ENCODE results near the gene COMMD3.

Gene COMMD3

DNA sequence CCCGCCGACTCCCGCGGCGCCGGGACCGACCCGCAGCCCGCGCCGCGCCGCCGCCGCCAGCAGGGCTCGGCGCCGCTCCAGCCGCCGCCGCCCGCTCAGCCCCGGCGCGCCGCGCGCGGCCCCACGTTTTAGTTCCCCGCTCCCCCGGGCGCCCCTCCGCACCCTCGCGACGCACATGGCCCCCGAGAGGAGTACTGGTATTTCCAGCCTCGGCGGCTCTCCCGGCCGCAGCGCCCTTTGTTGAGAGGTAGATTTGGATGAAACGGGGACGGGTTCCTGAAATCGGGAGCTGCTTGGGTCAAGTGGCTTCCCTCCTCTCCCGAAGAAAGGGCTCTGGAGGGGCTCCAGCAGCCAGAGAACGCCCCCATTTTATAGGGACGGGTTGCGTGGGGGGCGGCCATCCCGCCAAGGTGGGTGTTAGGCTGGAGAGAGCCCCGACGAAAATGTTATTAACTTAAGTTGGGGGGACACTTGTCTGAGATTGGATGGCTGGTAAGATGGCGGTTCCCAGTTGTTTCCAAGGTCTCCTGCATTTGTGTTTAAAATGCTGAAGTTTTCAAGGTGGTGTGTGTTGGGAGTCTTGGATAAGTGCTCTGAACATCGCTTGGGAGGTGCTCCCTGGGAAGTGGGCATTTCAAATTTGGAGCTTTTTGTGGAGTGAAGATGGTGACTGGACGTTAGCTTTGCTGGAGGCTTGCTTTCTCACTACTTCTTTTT, 5.9 kb downstream of the COMMD3 start:
- TF ChIP-seq, protein P1, sequence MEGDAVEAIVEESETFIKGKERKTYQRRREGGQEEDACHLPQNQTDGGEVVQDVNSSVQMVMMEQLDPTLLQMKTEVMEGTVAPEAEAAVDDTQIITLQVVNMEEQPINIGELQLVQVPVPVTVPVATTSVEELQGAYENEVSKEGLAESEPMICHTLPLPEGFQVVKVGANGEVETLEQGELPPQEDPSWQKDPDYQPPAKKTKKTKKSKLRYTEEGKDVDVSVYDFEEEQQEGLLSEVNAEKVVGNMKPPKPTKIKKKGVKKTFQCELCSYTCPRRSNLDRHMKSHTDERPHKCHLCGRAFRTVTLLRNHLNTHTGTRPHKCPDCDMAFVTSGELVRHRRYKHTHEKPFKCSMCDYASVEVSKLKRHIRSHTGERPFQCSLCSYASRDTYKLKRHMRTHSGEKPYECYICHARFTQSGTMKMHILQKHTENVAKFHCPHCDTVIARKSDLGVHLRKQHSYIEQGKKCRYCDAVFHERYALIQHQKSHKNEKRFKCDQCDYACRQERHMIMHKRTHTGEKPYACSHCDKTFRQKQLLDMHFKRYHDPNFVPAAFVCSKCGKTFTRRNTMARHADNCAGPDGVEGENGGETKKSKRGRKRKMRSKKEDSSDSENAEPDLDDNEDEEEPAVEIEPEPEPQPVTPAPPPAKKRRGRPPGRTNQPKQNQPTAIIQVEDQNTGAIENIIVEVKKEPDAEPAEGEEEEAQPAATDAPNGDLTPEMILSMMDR (IDR thresholded peaks at IDR 0.05; ENCODE audit: low read depth, low read length, missing control alignments) = no peak
- peak overlapping the region; percentile 68 for H3K4me3 ChIP-seq (replicated peaks; ENCODE audit: low read depth, low read length)
- DNase-seq (ENCODE audit: extremely low read depth, low read depth) = no peak

DNA sequence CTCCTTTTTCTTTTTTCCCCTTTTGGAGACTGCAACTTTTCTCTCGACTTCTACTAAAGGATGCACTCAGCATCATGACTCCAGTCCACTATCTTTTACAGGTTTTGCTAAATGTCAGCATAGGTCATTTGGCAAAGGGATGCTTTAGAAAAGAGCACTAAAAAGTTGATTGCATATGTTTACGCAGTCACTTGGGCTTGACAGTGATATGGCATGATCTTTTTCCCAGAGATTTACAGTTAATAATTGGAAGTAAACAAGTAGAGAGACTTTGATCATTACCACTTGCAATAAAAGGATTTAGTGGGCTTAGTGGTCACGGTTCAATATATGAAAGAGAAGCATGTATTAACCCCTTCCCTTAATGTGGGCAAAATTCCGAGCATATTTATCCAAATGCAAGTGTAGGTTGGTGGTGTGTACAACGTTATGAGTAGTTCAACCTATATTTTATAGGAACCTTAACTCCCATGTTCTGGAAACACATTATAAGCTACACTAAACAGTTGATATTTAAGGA, 6.5 kb downstream of the COMMD3 start:
- H3K4me3 ChIP-seq (replicated peaks; ENCODE audit: low read depth, low read length) = peak overlapping the region; percentile 68
- TF ChIP-seq, protein P1 (IDR thresholded peaks at IDR 0.05; ENCODE audit: low read depth, low read length, missing control alignments) = no peak
- DNase-seq (ENCODE audit: extremely low read depth, low read depth) = no peak

DNA sequence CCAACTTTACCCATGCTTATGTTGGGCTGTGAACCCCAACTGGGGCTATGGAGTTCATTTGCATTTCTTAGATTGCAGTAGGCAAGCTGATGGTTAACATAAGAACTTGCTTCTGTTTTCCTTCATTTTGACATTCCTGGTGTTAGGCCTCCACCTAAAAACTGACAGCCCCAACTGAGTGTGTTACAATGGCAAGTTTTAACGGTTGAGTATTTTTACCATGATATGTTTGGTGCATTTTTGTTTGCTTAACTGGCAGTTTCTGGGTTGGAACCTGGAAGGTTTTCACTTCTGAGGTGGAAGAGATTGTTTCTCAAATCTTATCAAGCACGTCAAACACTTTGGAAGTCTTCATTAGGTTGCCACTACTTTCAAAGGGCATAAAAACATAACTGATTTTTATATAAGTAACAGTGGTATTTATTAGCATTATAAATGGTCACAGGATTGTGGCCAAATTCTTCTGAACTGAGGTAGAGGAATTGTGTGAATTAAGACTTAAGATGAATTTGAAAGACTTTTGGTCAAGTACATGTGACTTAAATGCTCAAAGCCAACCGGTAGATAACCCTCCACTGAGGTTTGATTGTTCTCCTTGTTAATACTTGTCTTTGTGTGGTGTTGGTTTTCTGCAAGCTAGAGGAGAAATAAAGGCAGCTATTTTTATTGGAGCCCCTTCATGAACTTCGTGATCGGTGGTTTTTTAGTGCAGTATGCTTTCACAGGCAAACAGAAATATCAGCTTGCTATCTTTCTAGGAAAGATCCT, 7.5 kb downstream of the COMMD3 start:
- no peak overlapping the region for H3K4me3 ChIP-seq (replicated peaks; ENCODE audit: low read depth, low read length)
- no peak for DNase-seq (ENCODE audit: extremely low read depth, low read depth)
- TF ChIP-seq, protein P1 (IDR thresholded peaks at IDR 0.05; ENCODE audit: low read depth, low read length, missing control alignments) = no peak

DNA sequence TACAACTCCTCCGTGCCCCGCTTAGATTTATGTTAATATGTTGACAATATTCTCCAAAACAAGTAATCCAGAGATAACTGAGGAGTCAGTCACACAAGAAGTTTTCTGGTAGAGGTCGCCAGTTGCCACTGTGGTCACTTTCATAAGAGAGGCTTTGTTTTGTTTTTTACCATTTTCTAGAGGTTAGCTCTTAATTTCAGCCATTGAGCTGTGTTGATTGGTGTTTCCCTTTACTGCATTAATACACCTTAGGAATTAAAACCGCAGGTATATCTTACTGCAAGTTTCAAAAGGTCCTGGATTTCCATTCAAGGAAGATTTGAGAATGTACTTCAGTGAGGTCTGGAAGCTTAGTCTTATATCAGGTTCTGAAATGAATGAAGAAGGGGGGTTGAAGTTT, 8.2 kb downstream of the COMMD3 start:
- H3K4me3 ChIP-seq (replicated peaks; ENCODE audit: low read depth, low read length) = no peak overlapping the region
- TF ChIP-seq, protein P1 (IDR thresholded peaks at IDR 0.05; ENCODE audit: low read depth, low read length, missing control alignments) = no peak
- DNase-seq (ENCODE audit: extremely low read depth, low read depth) = no peak

DNA sequence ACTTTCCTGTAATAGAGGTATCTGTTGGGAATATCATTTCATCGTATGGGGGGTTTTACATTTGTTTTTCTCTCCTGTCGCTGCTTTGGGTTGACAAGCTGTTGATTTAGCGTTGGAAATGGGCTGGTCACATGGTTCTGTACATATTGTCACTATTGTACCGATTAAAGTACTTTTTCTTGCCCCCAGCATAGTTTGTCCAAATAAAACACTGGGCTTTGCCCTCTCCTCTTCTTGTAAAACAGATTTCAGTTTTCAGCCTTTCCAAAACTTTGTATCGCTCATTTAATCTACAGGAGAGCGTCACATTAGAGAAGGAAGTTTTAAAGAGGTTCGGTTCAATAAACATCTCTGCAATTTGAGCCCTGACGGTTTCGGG, 8.7 kb downstream of the COMMD3 start:
- DNase-seq (ENCODE audit: extremely low read depth, low read depth) = no peak
- peak overlapping the region; percentile 50 for H3K4me3 ChIP-seq (replicated peaks; ENCODE audit: low read depth, low read length)
- TF ChIP-seq, protein P1 (IDR thresholded peaks at IDR 0.05; ENCODE audit: low read depth, low read length, missing control alignments) = no peak

DNA sequence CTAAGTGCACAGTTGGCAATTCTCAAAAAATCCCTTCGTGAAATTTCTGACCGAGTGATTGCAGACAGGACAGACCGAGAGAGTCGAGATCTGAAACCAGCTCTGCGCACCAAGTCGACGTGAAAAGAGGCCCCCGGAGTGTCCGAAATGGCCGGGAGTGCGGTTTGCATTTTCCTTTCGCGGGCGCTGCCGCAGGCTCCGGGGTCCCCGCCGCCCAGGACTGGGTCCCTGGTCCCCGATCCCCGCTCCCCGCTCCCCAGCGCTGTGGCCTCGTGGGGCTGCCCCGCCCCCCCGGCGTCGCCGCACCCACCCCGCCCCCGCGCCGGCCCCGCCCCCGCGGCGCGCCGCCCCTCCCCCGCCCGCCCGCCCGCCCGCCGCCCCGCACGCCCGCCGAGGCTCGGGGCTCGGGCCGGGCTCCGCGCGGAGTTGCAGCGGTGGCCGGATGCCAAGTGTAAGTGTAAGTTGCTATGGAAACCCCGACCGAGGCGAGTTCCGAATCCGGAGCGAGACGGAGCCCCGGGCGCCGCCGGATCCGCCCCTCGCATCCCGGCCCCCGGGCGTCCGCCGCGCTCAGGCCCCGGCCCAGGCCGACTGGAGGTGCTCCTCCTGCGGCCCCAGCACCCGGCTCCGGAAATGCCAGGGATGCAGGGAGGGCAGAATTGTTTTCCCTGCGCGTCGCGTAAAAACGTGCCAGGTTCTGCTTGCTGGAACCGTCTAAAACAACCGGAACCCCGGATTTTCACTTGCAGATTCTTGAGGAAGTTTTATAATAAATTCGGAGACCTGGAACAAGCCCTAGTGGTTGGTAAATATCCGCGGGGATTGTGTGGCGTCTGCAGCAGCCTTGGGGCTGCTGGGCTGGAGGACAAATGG, 9.3 kb downstream of the COMMD3 start:
- peak overlapping the region; percentile 52 for H3K4me3 ChIP-seq (replicated peaks; ENCODE audit: low read depth, low read length)
- TF ChIP-seq, protein P1 (IDR thresholded peaks at IDR 0.05; ENCODE audit: low read depth, low read length, missing control alignments) = no peak
- no peak for DNase-seq (ENCODE audit: extremely low read depth, low read depth)

All from HFF-Myc (cell line).